GM06990 (cell line): ENCODE measurements around the gene ARHGAP12.

Experiments used
- DNase-seq: peaks from one replicate; pipeline ENCODE4 v3.0.0-alpha.2; 2011; ENCODE audit not compliant: insufficient read length; ENCODE audit errors: extremely low read depth
- H3K27me3 ChIP-seq: replicated peaks from 2 replicates; pipeline ENCODE4 v1.6.0; 2011; ENCODE audit warnings: low read length; ENCODE audit not compliant: control insufficient read depth, insufficient read depth
- H3K36me3 ChIP-seq: 2 replicates; pipeline ENCODE4 v1.5.1; 2011; ENCODE audit warnings: low read length; ENCODE audit not compliant: control insufficient read depth, insufficient read depth
- H3K4me3 ChIP-seq: replicated peaks from 2 replicates; pipeline ENCODE4 v1.5.1; 2011; ENCODE audit warnings: low read depth, mild to moderate bottlenecking, control low read depth, low read length
- CTCF ChIP-seq: IDR thresholded peaks from 2 replicates; pipeline ENCODE4 v1.5.1; 2011; ENCODE audit warnings: low read length, control low read depth, mild to moderate bottlenecking, inconsistent platforms; ENCODE audit not compliant: insufficient read depth, poor library complexity, severe bottlenecking

Gene ARHGAP12

DNA sequence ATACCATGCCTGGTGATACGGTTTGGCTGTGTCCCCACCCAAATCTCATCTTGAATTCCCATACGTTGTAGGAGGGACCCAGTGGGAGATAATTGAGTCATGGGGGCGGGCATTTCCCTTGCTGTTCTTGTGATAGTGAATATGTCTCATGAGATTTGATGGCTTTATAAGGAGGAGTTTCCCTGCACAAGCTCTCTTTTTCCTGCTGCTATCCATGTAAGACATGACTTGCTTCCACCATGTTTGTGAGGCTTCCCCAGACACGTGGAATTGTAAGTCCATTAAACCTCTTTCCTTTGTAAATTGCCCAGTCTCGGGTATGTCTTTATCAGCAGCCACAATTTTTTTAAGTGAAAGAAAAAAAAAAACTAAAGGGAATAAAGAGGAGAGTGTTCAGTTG, 152.5 kb downstream of the ARHGAP12 start:
- no peak for DNase-seq
- no peak for TF ChIP-seq CTCF
- Histone ChIP-seq H3K36me3 (no peaks in the 10 kb centered on the region; the same call in 1 of the 2 replicates), H3K27me3 (no peaks in the 10 kb centered on the region), H3K4me3 (no peak overlapping the region)

GRCh38 chr10:31774928-31775650, 153.5 kb downstream of the ARHGAP12 start:
- no peak overlapping the region for H3K4me3 ChIP-seq
- TF ChIP-seq CTCF = no peak
- H3K36me3 ChIP-seq = no peaks in the 10 kb centered on the region; the same call in 1 of the 2 replicates
- no peaks in the 10 kb centered on the region for H3K27me3 ChIP-seq
- no peak for DNase-seq

DNA sequence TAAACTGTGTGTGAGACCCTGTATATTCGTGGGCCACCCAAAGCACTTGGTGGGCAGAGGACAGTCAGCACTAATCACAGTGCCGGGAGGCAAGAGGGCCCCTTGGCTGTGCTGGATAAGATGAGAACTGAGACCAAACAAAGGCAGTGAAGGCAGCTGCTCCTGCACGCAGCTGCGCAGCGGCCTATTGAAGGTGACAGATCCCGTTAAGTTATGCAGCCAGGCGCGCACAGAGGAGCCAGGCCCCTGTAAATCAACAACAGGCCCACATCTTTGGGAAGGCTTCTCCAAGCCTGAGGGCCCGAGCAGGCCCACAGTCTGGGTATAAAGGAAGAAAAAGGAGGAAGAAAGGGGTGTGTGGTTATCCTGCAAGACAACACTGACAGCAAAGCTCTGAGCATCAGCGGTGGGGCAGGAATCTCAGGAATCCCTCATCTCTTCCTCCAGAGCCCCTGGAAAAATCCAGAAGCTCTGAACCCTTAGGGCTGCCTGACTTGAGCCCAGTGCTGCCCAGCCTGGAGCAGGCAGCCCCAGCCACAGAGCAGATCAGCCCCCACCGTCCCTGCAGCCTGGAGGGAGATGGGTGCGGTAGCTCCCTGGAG, 154.2 kb downstream of the ARHGAP12 start:
- Histone ChIP-seq H3K36me3 (no peaks in the 10 kb centered on the region; the same call in 1 of the 2 replicates), H3K4me3 (no peak overlapping the region), H3K27me3 (no peaks in the 10 kb centered on the region)
- no peak for DNase-seq
- no peak for TF ChIP-seq CTCF

- Histone ChIP-seq H3K36me3 (no peaks in the 10 kb centered on the region; the same call in 1 of the 2 replicates), H3K4me3 (no peak overlapping the region), H3K27me3 (no peaks in the 10 kb centered on the region)
- TF ChIP-seq CTCF = no peak
- DNase-seq = no peak
Measured at GRCh38 chr10:31773749-31774298, 154.8 kb downstream of the ARHGAP12 start.

- Histone ChIP-seq H3K27me3 (no peaks in the 10 kb centered on the region), H3K36me3 (no peaks in the 10 kb centered on the region), H3K4me3 (no peak overlapping the region)
- no peak for TF ChIP-seq CTCF
- DNase-seq = no peak
Measured at GRCh38 chr10:31771331-31771831, 157.2 kb downstream of the ARHGAP12 start.
